ENCODE data around the gene IDI1. TPM values are rescaled to one million over a fixed set of nuclear protein-coding genes. Genes with fewer than 3 reads are reported as not detected.

Gene IDI1
- total RNA-seq, 1 experiment from 2014 or later = 44.7 TPM

- no peak for DNase-seq
- Histone ChIP-seq H2BK20ac (ENCODE audit: low read depth, low read length, poor library complexity, severe bottlenecking) (no peak overlapping the region), H4K91ac (ENCODE audit: insufficient read length, low read depth, low read length) (no peak overlapping the region), H4K5ac (ENCODE audit: insufficient read length, low read depth, low read length) (no peak overlapping the region), H3K79me2 (ENCODE audit: insufficient read depth, low read length) (no peaks in the 10 kb centered on the region), H2AK5ac (ENCODE audit: insufficient read length, low read length) (no peak overlapping the region), H3K4me2 (ENCODE audit: insufficient read depth, insufficient read length, low read length) (no peak overlapping the region), H3K4ac (ENCODE audit: low read depth, low read length) (no peak overlapping the region), H3K4me1 (ENCODE audit: insufficient read depth, low read length) (no peaks in the 10 kb centered on the region), H2BK15ac (ENCODE audit: low read depth, low read length) (no peak overlapping the region), H3K9ac (ENCODE audit: extremely low read depth, insufficient read length, low read length) (no peak overlapping the region), H3K27ac (ENCODE audit: insufficient read length, low read depth, low read length) (no peak overlapping the region), H3K27me3 (ENCODE audit: insufficient read depth, low read length) (no peaks in the 10 kb centered on the region), H3T11ph (ENCODE audit: low read length) (no peak overlapping the region), H2AFZ (ENCODE audit: low read length) (no peak overlapping the region), H3K14ac (ENCODE audit: insufficient read depth, low read length) (no peak overlapping the region), H3K23me2 (ENCODE audit: insufficient read length, low read depth, low read length, poor library complexity, severe bottlenecking) (no peaks in the 10 kb centered on the region), H3K9me3 (ENCODE audit: control insufficient read depth, low read depth, low read length) (no peaks in the 10 kb centered on the region), H2BK5ac (ENCODE audit: insufficient read length, low read length) (no peak overlapping the region), H2BK120ac (ENCODE audit: low read depth, low read length, poor library complexity, severe bottlenecking) (no peak overlapping the region), H3K56ac (ENCODE audit: insufficient read length, low read depth, low read length) (no peak overlapping the region), H4K20me1 (ENCODE audit: control insufficient read depth, insufficient read depth, insufficient read length) (no peaks in the 10 kb centered on the region), H3K79me1 (ENCODE audit: insufficient read depth, low read depth, low read length, poor library complexity, severe bottlenecking) (no peaks in the 10 kb centered on the region), H4K8ac (replicated peaks; ENCODE audit: insufficient read length, low read depth, low read length) (no peak overlapping the region), H2BK12ac (ENCODE audit: insufficient read length, low read depth, low read length) (no peak overlapping the region), H3K23ac (ENCODE audit: insufficient read length, low read depth, low read length) (no peak overlapping the region), H3K18ac (ENCODE audit: insufficient read length, low read depth, low read length) (no peak overlapping the region)
- TF ChIP-seq CTCF (conservative IDR thresholded peaks at IDR 0.05) = no peak
- Mint-ChIP-seq H3K4me1 (peaks cover 4 to 9% of the 10 kb centered on the region in 2 experiments; a peak in 3 of 4 replicates), H3K36me3 (ENCODE audit: insufficient read depth in 1 of 3, low read depth in 3 of 3) (peaks cover 33 to 57% (median 48%) of the 10 kb centered on the region in 3 experiments), H3K4me3 (no peak overlapping the region), H3K27ac (peak overlapping the region in 2 of 3 experiments; percentile 17 to 90; a peak in 2 of 7 replicates), H3K27me3 (ENCODE audit: low read depth) (no peaks in the 10 kb centered on the region), H3K9me3 (0 out of 5 replicates have a peak, but pooled peaks cover 0 to 2% of the 10 kb centered on the region in 2 experiments)
- WGBS (ENCODE audit: extremely low coverage, insufficient read length, low lambda C conversion rate) = no CpG with 5 or more reads among the region's 10 CpGs
Observed at GRCh38 chr10:1020460-1020859, 28.5 kb downstream of the IDI1 start.

Measured in H9 (cell line).